ENCODE data around the gene POLR3C.

POLR3C gene

GRCh38 chr1:145871994-145872924 is 48.3 kb downstream of the POLR3C start:
- TF ChIP-seq CTCF (IDR thresholded peaks at IDR 0.05; ENCODE audit: low read length, missing control alignments), result no peak
- DNase-seq (ENCODE audit: low read depth), result peak; percentile 45
- H3K4me3 ChIP-seq (replicated peaks; ENCODE audit: low read depth, low read length), result peak overlapping the region; percentile 39

- no peak for TF ChIP-seq CTCF (IDR thresholded peaks at IDR 0.05; ENCODE audit: low read length, missing control alignments)
- no peak overlapping the region for H3K4me3 ChIP-seq (replicated peaks; ENCODE audit: low read depth, low read length)
- DNase-seq (ENCODE audit: low read depth), result no peak
Observed at GRCh38 chr1:145874646-145875045, 50.6 kb downstream of the POLR3C start.

- no peak overlapping the region for H3K4me3 ChIP-seq (replicated peaks; ENCODE audit: low read depth, low read length)
- no peak for TF ChIP-seq CTCF (IDR thresholded peaks at IDR 0.05; ENCODE audit: low read length, missing control alignments)
- DNase-seq (ENCODE audit: low read depth), result no peak
Observed at GRCh38 chr1:145877923-145878486, 54.0 kb downstream of the POLR3C start.

- TF ChIP-seq CTCF (IDR thresholded peaks at IDR 0.05; ENCODE audit: low read length, missing control alignments), result no peak
- DNase-seq (ENCODE audit: low read depth), result peak; percentile 35
- no peak overlapping the region for H3K4me3 ChIP-seq (replicated peaks; ENCODE audit: low read depth, low read length)
Observed at GRCh38 chr1:145878724-145879123, 54.7 kb downstream of the POLR3C start.

- TF ChIP-seq CTCF (IDR thresholded peaks at IDR 0.05; ENCODE audit: low read length, missing control alignments), result no peak
- no peak for DNase-seq (ENCODE audit: low read depth)
- no peak overlapping the region for H3K4me3 ChIP-seq (replicated peaks; ENCODE audit: low read depth, low read length)
Observed at GRCh38 chr1:145879775-145880174, 55.8 kb downstream of the POLR3C start.

- H3K4me3 ChIP-seq (replicated peaks; ENCODE audit: low read depth, low read length), result peak overlapping the region; percentile 70
- peak; percentile 58 for DNase-seq (ENCODE audit: low read depth)
- no peak for TF ChIP-seq CTCF (IDR thresholded peaks at IDR 0.05; ENCODE audit: low read length, missing control alignments)
Observed at GRCh38 chr1:145884675-145885074, 60.7 kb downstream of the POLR3C start.

All from fibroblast of pulmonary artery (primary cell).